Activated T-helper 17 cell treated with anti-CD3 and anti-CD28 coated beads, Interleukin-2, amount 50 U/mL, for 72 hours (primary cell): Measurements from ENCODE around the gene ADAMTS2. TPM values are rescaled to one million over a fixed set of nuclear protein-coding genes. Genes with fewer than 3 reads are reported as not detected.

Source experiments
- ATAC-seq: fragments of 150-1000 bp; cut with Tn5 transposase; replicated peaks from 2 replicates; pipeline ENCODE4 v1.10.0; 2021; ENCODE audit warnings: mild to moderate bottlenecking, moderate library complexity
- H3K27ac Mint-ChIP-seq: one replicate; pipeline ENCODE4 v1.8.0; 2022; ENCODE audit warnings: mixed read lengths
- H3K27me3 Mint-ChIP-seq: one replicate; pipeline ENCODE4 v1.8.0; 2022; ENCODE audit warnings: mixed read lengths
- H3K36me3 Mint-ChIP-seq: one replicate; pipeline ENCODE4 v1.8.0; 2022; ENCODE audit warnings: low read depth, mild to moderate bottlenecking, mixed read lengths
- H3K4me1 Mint-ChIP-seq: one replicate; pipeline ENCODE4 v1.8.0; 2022; ENCODE audit warnings: mixed read lengths
- H3K4me3 Mint-ChIP-seq: one replicate; pipeline ENCODE4 v1.8.0; 2022; ENCODE audit warnings: mild to moderate bottlenecking, mixed read lengths
- H3K9me3 Mint-ChIP-seq: one replicate; pipeline ENCODE4 v1.8.0; 2022; ENCODE audit warnings: mixed read lengths
- total RNA-seq, 2 donors: library from RNA; stranded (reverse); gene quantifications; one replicate each; pipeline ENCODE4 v1.2.3, GENCODE V29; 2022

ADAMTS2 gene
- total RNA-seq, 2 donors from 2014 or later, result not detected

DNA sequence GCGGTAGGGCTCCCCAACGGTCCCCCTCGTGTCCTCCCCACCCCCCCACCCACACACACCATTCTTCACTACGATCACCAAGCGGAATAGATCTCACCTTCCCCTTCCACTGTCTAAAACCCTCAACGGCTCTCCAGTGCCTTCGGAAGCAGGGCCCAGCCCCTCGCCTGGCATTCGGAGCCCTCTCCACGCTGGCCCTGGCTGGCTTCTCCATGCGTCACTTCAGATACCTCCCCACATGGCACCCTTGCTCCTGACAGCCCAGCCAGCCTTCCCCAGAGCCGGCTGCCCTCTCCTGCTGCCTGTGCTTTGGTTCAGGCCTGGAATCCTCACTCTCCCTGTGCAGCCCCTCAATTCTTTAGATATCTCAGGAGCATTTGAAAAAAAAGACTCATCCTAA, 158.5 kb downstream of the ADAMTS2 start:
- H3K9me3 Mint-ChIP-seq, result no peaks in the 10 kb centered on the region
- H3K27ac Mint-ChIP-seq, result no peak overlapping the region
- H3K36me3 Mint-ChIP-seq, result no peaks in the 10 kb centered on the region
- H3K4me1 Mint-ChIP-seq, result no peaks in the 10 kb centered on the region
- ATAC-seq, result no peak
- no peak overlapping the region for H3K4me3 Mint-ChIP-seq
- H3K27me3 Mint-ChIP-seq, result peaks cover 20% of the 10 kb centered on the region

GRCh38 chr5:179185941-179186411, 159.3 kb downstream of the ADAMTS2 start:
- Mint-ChIP-seq H3K4me1 (no peaks in the 10 kb centered on the region), H3K9me3 (no peaks in the 10 kb centered on the region), H3K4me3 (no peak overlapping the region), H3K27me3 (peaks cover 25% of the 10 kb centered on the region), H3K27ac (no peak overlapping the region), H3K36me3 (no peaks in the 10 kb centered on the region)
- no peak for ATAC-seq

DNA sequence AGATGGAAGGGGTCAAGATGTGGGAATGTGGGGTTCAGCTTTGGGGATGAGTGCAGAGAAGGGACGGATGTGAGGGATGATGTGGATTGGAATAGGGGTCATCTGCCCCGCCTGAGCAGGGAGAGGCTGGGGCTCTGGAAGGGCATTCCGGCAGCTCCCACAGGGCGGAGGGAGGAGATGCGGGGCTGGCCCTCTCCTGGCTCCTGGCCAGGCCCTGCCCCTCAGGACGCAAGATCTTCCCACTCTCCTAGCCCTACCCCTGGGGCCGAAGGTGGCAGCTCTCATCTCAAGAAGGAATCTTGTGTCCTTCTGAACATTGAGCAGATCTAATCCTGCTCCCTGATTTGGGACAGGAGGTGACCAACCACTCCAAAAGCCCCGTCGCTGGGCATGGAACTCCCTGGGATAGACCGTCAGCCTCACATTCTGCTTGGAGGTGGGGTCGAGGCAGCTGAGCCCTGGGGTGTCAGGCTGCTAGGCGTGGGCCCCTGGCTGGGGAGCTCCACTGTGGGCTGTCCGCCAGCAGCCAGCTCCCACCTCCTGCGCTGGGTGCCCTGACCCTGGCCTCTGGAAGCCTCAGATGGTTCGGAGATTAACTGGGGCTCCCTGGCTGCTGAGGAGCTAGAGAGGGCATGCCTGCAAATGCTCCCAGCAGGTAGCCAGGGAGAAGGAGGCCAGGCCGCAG, 159.9 kb downstream of the ADAMTS2 start:
- Mint-ChIP-seq H3K36me3 (no peaks in the 10 kb centered on the region), H3K27me3 (peaks cover 29% of the 10 kb centered on the region), H3K27ac (no peak overlapping the region), H3K4me1 (no peaks in the 10 kb centered on the region), H3K9me3 (no peaks in the 10 kb centered on the region), H3K4me3 (no peak overlapping the region)
- no peak for ATAC-seq

DNA sequence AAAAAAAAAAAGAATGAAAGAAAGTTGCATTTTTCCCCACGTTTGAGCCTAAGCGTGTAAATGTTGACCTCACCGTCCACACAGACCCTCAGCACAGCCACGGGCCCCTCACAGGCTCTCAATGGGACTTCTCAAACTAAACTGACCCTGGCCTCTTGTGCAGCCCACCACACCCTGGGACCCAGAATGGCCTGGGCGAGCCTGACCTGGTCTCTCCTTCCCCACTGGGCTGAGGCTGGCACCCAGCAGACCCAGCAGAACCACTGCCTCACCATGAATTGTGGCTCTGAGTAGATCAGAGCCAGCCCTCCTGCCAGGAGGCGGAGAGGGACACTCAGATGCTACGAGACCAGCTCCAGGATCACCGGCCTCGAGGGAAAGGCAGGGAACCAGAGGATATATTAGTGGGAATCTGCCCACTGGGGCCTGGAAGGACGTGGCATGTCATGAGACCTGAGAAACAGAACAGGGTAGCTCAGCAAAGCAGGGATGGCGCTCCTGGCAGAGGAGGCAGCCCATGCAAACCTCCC, 160.7 kb downstream of the ADAMTS2 start:
- no peaks in the 10 kb centered on the region for H3K9me3 Mint-ChIP-seq
- no peak overlapping the region for H3K27ac Mint-ChIP-seq
- H3K4me3 Mint-ChIP-seq, result no peak overlapping the region
- H3K36me3 Mint-ChIP-seq, result no peaks in the 10 kb centered on the region
- no peak for ATAC-seq
- H3K4me1 Mint-ChIP-seq, result no peaks in the 10 kb centered on the region
- H3K27me3 Mint-ChIP-seq, result peaks cover 26% of the 10 kb centered on the region

GRCh38 chr5:179183481-179183880, 161.8 kb downstream of the ADAMTS2 start:
- no peak overlapping the region for H3K27ac Mint-ChIP-seq
- no peak overlapping the region for H3K4me3 Mint-ChIP-seq
- ATAC-seq, result no peak
- H3K27me3 Mint-ChIP-seq, result peaks cover 26% of the 10 kb centered on the region
- H3K4me1 Mint-ChIP-seq, result no peaks in the 10 kb centered on the region
- H3K36me3 Mint-ChIP-seq, result no peaks in the 10 kb centered on the region
- H3K9me3 Mint-ChIP-seq, result no peaks in the 10 kb centered on the region

DNA sequence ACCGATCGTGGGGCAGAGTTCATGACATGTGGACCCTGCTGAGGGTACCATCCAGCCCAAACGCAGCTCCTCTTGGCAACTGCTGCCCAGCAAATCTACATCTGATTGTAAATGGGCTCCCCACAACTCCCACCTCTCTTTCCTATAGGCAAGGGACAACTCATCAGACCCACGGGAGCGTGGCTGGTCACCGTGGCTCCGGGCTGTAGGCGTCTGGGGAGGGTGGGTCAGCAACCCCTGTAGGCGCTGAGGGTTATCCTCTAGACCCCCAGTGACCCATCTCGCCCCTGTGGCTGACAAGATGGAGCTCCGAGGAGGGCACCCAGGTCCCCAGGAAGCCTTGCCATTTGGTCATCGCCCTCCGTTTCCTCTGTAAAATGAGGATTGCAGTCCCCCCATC, 162.7 kb downstream of the ADAMTS2 start:
- Mint-ChIP-seq H3K4me3 (no peak overlapping the region), H3K27me3 (peaks cover 26% of the 10 kb centered on the region)

DNA sequence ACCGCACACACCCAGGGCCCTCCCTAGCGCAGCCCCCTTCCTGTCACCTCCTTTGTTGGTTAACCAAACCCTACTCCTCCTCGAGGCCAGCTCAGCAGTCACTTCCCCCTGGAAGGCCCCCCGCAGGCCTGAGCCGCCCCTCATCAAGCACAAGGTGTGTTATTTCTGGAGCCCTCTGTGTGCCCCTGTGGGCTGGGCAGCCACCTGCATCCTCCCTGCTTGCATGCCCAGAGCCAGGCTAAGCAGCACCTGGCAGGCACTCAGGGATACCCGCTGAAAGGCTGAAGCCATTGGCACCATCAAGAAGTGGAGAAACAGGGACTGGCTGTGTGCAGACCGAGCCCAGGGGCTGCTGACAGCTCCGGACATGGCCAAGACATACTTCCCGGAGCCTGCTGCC, 163.3 kb downstream of the ADAMTS2 start:
- Mint-ChIP-seq H3K27me3 (peaks cover 27% of the 10 kb centered on the region), H3K4me3 (no peak overlapping the region), H3K4me1 (no peaks in the 10 kb centered on the region), H3K27ac (no peak overlapping the region), H3K36me3 (no peaks in the 10 kb centered on the region), H3K9me3 (no peaks in the 10 kb centered on the region)
- ATAC-seq, result no peak

More for the DNA sequence above, 162.7 kb downstream of the ADAMTS2 start:
- Mint-ChIP-seq H3K4me1 (no peaks in the 10 kb centered on the region), H3K9me3 (no peaks in the 10 kb centered on the region), H3K36me3 (no peaks in the 10 kb centered on the region), H3K27ac (no peak overlapping the region)
- ATAC-seq, result no peak

DNA sequence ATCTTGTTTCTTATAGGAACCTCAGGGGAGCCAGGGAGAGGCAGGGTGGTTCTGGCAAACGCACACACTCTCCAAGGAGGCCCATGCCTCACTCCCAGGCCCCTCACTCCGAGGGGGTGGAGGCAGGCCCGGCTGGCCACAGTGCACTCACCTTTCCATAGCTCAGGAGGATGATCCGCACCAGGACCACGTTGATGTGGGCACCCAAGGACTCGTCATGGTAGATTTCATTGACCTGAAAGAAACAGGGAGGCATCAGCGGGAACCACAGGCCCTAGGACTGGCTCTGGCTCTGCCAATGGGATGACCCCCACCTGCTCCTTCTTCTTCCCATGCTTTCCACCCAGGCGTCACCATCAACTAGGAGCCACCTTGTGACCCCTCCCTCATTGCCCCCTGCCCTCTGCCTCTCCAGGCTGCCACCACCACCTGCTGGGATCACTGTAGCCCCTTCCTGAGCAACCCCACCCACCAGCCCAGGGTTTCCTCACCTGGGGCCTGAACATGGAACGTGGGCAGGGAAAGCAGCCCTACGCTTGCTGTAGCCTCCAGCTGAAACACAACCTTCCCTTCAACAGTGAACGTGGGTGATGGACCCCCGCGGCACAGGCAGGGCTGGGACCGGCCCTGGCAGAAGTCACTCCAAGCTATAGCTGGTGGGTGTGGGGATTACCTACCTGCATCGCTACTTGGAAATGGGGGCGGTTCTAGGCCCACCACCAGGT, 164.2 kb downstream of the ADAMTS2 start:
- ATAC-seq, result no peak
- H3K27me3 Mint-ChIP-seq, result peaks cover 33% of the 10 kb centered on the region
- H3K9me3 Mint-ChIP-seq, result no peaks in the 10 kb centered on the region
- no peaks in the 10 kb centered on the region for H3K36me3 Mint-ChIP-seq
- H3K27ac Mint-ChIP-seq, result no peak overlapping the region
- H3K4me3 Mint-ChIP-seq, result no peak overlapping the region
- H3K4me1 Mint-ChIP-seq, result no peaks in the 10 kb centered on the region

DNA sequence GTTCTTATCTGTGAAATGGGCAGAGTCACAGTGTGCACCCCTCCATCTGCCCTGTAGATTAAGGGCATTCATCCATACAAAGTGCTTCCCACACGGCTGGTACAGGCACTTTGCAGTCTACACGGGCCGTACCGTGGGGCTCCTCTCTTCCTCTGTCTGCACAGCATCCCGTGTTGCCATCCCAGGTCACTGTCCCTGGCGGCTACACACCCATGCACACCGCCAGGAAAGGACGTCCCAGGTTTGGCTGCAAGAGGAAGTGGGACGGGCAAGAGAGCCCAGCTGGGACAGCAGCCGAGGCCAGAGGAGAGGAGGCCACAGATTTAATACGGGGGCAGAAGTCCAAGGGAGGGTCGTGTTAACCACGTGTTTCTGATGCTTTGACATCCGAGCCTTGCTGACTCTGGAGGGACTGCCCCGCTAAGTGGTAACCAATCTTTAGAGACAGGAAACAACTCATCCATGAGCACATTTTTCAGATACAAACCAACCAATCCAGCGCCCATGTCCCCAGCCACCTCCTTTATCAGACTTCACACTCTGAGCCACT, 165.1 kb downstream of the ADAMTS2 start:
- no peak overlapping the region for H3K27ac Mint-ChIP-seq
- H3K27me3 Mint-ChIP-seq, result peaks cover 31% of the 10 kb centered on the region
- H3K9me3 Mint-ChIP-seq, result no peaks in the 10 kb centered on the region
- no peaks in the 10 kb centered on the region for H3K36me3 Mint-ChIP-seq
- ATAC-seq, result no peak
- H3K4me3 Mint-ChIP-seq, result no peak overlapping the region
- H3K4me1 Mint-ChIP-seq, result no peaks in the 10 kb centered on the region

DNA sequence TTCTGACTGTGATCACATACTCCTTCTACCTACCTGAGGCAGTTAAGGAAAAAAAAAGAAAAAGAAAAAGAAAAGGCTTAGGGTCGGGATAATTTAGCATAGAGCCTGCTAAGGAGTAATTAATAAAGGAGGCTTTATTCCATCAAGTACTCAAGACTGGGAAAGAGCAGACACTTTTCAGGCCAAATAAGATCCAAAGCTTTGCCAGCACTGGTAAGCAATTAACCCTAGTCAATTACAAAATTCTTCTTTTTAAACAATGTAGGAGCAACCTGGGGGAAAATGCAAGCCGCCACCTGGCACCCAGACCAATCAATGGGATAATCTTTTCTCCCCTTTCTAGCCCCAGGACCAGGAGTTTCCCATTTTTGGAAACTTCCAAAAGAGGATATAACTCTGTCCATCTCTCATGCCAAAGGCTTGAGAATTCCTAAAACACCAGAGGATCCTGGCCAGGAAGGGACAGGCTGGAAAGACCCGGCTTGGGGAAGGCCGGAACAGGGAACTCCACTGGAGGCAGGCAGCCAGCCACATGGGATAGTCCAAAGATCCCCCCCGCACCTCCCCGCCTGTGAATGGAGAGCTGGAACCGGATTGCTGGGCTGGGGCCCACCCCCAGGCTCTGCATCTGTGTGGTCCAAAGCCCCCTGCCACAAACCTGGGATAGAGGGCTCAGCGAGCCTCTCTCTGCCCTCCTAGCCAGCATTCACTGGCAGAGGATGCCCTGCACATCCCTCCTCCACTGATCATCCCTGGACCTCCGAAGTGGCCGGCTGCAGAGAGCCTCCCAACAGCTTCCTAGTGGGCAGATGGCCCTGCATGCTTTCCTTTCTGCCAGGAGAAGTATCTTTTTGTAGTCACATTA, 167.3 kb downstream of the ADAMTS2 start:
- Mint-ChIP-seq H3K4me3 (no peak overlapping the region), H3K27me3 (peaks cover 21% of the 10 kb centered on the region), H3K36me3 (no peaks in the 10 kb centered on the region), H3K4me1 (no peaks in the 10 kb centered on the region), H3K9me3 (no peaks in the 10 kb centered on the region), H3K27ac (no peak overlapping the region)
- no peak for ATAC-seq

DNA sequence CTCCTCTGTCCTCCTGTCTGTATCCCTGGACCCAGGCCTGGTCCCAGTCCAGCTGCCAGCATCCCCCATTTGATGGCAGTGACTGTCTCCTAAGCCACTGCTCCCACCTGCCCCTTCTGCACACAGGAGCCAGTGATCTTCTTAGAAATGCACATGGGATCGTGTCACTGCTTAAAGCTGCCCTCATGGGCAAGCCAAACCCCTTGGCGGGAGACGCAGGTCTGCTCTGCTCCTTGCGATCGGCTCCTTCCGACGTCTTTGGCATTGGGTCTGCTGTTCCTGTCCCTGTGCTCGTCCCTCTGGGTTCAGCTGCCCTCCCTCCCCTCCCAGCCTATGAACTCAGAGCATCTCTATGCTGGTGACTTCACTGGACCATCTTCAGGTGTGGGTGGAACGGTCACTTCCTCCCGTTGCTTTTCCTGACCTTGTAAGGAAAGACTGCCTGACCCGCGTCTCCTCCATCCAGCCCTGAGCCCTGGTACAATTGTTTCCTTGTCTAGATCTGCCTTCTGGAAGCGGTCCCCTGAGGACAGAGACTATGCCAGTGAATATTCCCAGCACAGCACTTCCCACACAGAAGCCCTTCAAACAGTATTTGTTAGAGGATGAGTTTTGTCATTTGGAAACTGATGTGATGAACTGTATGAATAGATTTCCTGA, 168.6 kb downstream of the ADAMTS2 start:
- H3K27me3 Mint-ChIP-seq, result peaks cover 16% of the 10 kb centered on the region
- no peak overlapping the region for H3K4me3 Mint-ChIP-seq
- no peak for ATAC-seq
- H3K27ac Mint-ChIP-seq, result no peak overlapping the region
- no peaks in the 10 kb centered on the region for H3K9me3 Mint-ChIP-seq
- H3K4me1 Mint-ChIP-seq, result no peaks in the 10 kb centered on the region
- no peaks in the 10 kb centered on the region for H3K36me3 Mint-ChIP-seq

- Mint-ChIP-seq H3K9me3 (no peaks in the 10 kb centered on the region), H3K27ac (no peak overlapping the region), H3K4me1 (no peaks in the 10 kb centered on the region), H3K4me3 (no peak overlapping the region), H3K27me3 (peaks cover 12% of the 10 kb centered on the region), H3K36me3 (no peaks in the 10 kb centered on the region)
- ATAC-seq, result no peak
These were observed 169.1 kb downstream of the ADAMTS2 start for GRCh38 chr5:179176166-179176565.

DNA sequence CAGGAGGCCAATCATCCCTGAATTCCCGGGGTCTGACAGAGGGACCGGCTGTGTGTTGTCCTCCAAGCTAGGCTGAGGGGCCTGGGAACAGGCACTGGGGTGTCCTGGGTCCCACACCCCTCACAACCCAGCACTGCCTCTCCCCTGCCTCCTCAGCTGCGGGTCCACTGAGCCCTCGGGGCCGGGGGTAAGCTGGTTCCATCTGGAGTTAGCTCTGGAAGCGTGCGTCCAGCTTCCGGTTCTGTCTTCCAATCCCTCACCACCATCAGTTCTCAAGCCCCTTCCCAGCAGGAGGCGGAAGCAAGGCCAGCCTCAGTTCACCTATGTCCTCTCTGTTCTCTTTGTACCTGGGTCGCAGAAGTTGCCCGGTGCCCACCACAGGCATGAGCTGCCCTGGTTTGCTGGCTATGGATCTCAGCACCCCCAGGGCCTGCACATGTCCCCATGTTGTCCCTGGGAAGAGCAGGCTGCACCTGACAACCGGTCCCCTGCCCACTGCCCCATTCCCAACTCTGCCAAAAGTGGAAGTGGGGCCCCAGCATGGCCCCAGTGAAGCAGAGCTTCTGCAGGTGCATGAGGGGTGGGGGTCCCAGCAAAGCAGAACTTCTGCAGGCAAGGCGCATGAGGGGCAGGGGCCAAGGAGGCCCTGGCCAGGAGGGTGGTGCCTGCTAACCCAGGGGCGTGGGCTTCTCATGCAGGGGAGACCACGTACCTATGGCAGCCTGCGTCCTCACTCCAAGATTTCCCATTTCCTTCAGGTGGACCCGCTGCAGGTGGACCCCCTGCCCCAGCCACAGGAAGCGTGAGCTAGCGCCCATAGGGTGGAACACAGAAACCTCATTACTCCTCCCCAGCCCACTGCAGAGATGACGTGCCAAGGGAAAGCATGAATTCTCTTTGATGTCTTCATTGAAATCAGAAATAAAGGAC, 173.2 kb downstream of the ADAMTS2 start:
- Mint-ChIP-seq H3K4me1 (no peaks in the 10 kb centered on the region), H3K4me3 (no peak overlapping the region)
- ATAC-seq, result no peak

More for the DNA sequence above, 173.2 kb downstream of the ADAMTS2 start:
- peaks cover 6% of the 10 kb centered on the region for H3K27me3 Mint-ChIP-seq
- H3K9me3 Mint-ChIP-seq, result no peaks in the 10 kb centered on the region
- no peak overlapping the region for H3K27ac Mint-ChIP-seq
- H3K36me3 Mint-ChIP-seq, result no peaks in the 10 kb centered on the region
